GM10847 (cell line): ENCODE data around the gene GGN.
A peak's percentile ranks its signal among the peaks of the same experiment; 100 is the strongest.

Source experiments
- POLR2A ChIP-seq: IDR thresholded peaks from 2 replicates; pipeline ENCODE4 v1.6.1; 2011; ENCODE audit not compliant: insufficient read length; ENCODE audit errors: extremely low read depth

GGN gene

GRCh38 chr19:38381138-38381537 is 6.7 kb downstream of the GGN start:
- no peak for TF ChIP-seq POLR2A

- TF ChIP-seq POLR2A, result no peak
Observed at GRCh38 chr19:38378866-38379265, 9.0 kb downstream of the GGN start.

GRCh38 chr19:38377052-38377451 is 10.8 kb downstream of the GGN start:
- no peak for TF ChIP-seq POLR2A

GRCh38 chr19:38376576-38376975 is 11.3 kb downstream of the GGN start:
- no peak for TF ChIP-seq POLR2A

- no peak for TF ChIP-seq POLR2A
Observed at GRCh38 chr19:38375748-38376147, 12.1 kb downstream of the GGN start.

GRCh38 chr19:38375098-38375493 is 12.7 kb downstream of the GGN start:
- TF ChIP-seq POLR2A, result no peak

- peak; percentile 98 for TF ChIP-seq POLR2A
Observed at GRCh38 chr19:38374332-38375097, 13.3 kb downstream of the GGN start, which contains the start of gene PSMD8. TSS of gene PSMD8 (plus strand) at chr19:38374571. CDS start at chr19:38374602, 31 bp downstream.

GRCh38 chr19:38373907-38374331 is 13.9 kb downstream of the GGN start:
- no peak for TF ChIP-seq POLR2A

- TF ChIP-seq POLR2A, result no peak
Observed at GRCh38 chr19:38371081-38371480, 16.8 kb downstream of the GGN start.

- TF ChIP-seq POLR2A, result no peak
Observed at GRCh38 chr19:38370299-38370698, 17.5 kb downstream of the GGN start.

GRCh38 chr19:38369584-38369983 is 18.2 kb downstream of the GGN start:
- no peak for TF ChIP-seq POLR2A

- no peak for TF ChIP-seq POLR2A
Observed at GRCh38 chr19:38367041-38367440, 20.8 kb downstream of the GGN start.

- no peak for TF ChIP-seq POLR2A
Observed at GRCh38 chr19:38362076-38362945, 25.5 kb downstream of the GGN start.

GRCh38 chr19:38361633-38362075 is 26.2 kb downstream of the GGN start:
- no peak for TF ChIP-seq POLR2A

- no peak for TF ChIP-seq POLR2A
Observed at GRCh38 chr19:38360839-38361631, 26.8 kb downstream of the GGN start.
